Measurements from ENCODE around the gene NCOA7. TPM values are rescaled to one million over a fixed set of nuclear protein-coding genes. Genes with fewer than 3 reads are reported as not detected.

The NCOA7 gene
- total RNA-seq, 1 experiment from 2014 or later = 9.4 TPM

GRCh38 chr6:125787791-125788190, 3.0 kb upstream of the NCOA7 start:
- Histone ChIP-seq H3K9ac (ENCODE audit: extremely low read depth, insufficient read length, low read length) (no peak overlapping the region), H3K14ac (ENCODE audit: insufficient read depth, low read length) (no peak overlapping the region), H4K5ac (ENCODE audit: insufficient read length, low read depth, low read length) (no peak overlapping the region), H3K27me3 (ENCODE audit: insufficient read depth, low read length) (no peaks in the 10 kb centered on the region), H3K23me2 (ENCODE audit: insufficient read length, low read depth, low read length, poor library complexity, severe bottlenecking) (peaks cover 4% of the 10 kb centered on the region), H3K4me2 (ENCODE audit: insufficient read depth, insufficient read length, low read length) (no peak overlapping the region), H3K4ac (ENCODE audit: low read depth, low read length) (no peak overlapping the region), H2BK12ac (ENCODE audit: insufficient read length, low read depth, low read length) (no peak overlapping the region), H3K79me1 (ENCODE audit: insufficient read depth, low read depth, low read length, poor library complexity, severe bottlenecking) (no peaks in the 10 kb centered on the region), H4K91ac (ENCODE audit: insufficient read length, low read depth, low read length) (no peak overlapping the region), H2BK20ac (ENCODE audit: low read depth, low read length, poor library complexity, severe bottlenecking) (no peak overlapping the region), H3K56ac (ENCODE audit: insufficient read length, low read depth, low read length) (no peak overlapping the region), H4K8ac (replicated peaks; ENCODE audit: insufficient read length, low read depth, low read length) (no peak overlapping the region), H3K23ac (ENCODE audit: insufficient read length, low read depth, low read length) (no peak overlapping the region), H3T11ph (ENCODE audit: low read length) (no peak overlapping the region), H4K20me1 (ENCODE audit: control insufficient read depth, insufficient read depth, insufficient read length) (no peaks in the 10 kb centered on the region), H3K79me2 (ENCODE audit: insufficient read depth, low read length) (no peaks in the 10 kb centered on the region), H3K18ac (ENCODE audit: insufficient read length, low read depth, low read length) (no peak overlapping the region), H2BK120ac (ENCODE audit: low read depth, low read length, poor library complexity, severe bottlenecking) (no peak overlapping the region), H2AFZ (ENCODE audit: low read length) (no peak overlapping the region), H2BK15ac (ENCODE audit: low read depth, low read length) (no peak overlapping the region), H2BK5ac (ENCODE audit: insufficient read length, low read length) (no peak overlapping the region), H3K4me1 (ENCODE audit: insufficient read depth, low read length) (no peaks in the 10 kb centered on the region), H3K27ac (ENCODE audit: insufficient read length, low read depth, low read length) (no peak overlapping the region), H2AK5ac (ENCODE audit: insufficient read length, low read length) (no peak overlapping the region), H3K9me3 (ENCODE audit: control insufficient read depth, low read depth, low read length) (no peaks in the 10 kb centered on the region)
- Mint-ChIP-seq H3K27me3 (ENCODE audit: low read depth) (peaks cover 4% of the 10 kb centered on the region; the same call in 1 of the 2 replicates), H3K4me3 (no peak overlapping the region), H3K36me3 (ENCODE audit: insufficient read depth in 1 of 3, low read depth in 3 of 3) (no peaks in the 10 kb centered on the region; a peak in 1 of 7 replicates), H3K4me1 (peaks cover 11 to 23% of the 10 kb centered on the region in 2 experiments), H3K27ac (no peak overlapping the region), H3K9me3 (peaks cover 0 to under 1% of the 10 kb centered on the region in 2 experiments; a peak in 1 of 5 replicates)
- no CpG with 5 or more reads among the region's 2 CpGs for WGBS (ENCODE audit: extremely low coverage, insufficient read length, low lambda C conversion rate)
- 0 out of 3 replicates have a peak, but pooled peaks have one; percentile 14 for TF ChIP-seq CTCF (conservative IDR thresholded peaks at IDR 0.05)
- no peak for DNase-seq
